OCI-LY1 (cell line): Measurements from ENCODE around the gene LRRC55.

Experiments used
- H2AFZ ChIP-seq: fragments of 200-600 bp; sonication (generic), shearing (Covaris generic); 2 replicates; pipeline ENCODE4 v1.6.0; 2014; ENCODE audit warnings: antibody characterized with exemption, mild to moderate bottlenecking, low read length
- H3F3A ChIP-seq: fragments of 200-600 bp; sonication (generic), shearing (Covaris generic); 2 replicates; pipeline ENCODE4 v1.6.0; 2014; ENCODE audit warnings: mild to moderate bottlenecking, antibody characterized with exemption, low read length, moderate library complexity; ENCODE audit not compliant: insufficient read depth
- H3K27ac ChIP-seq: fragments of 200-600 bp; sonication (generic); 2 replicates; pipeline ENCODE4 v1.5.1; 2014; ENCODE audit warnings: low read length, mixed run types, mild to moderate bottlenecking, low read depth; ENCODE audit not compliant: poor library complexity, severe bottlenecking
- H3K27me3 ChIP-seq: fragments of 200-600 bp; sonication (generic); 2 replicates; pipeline ENCODE4 v1.6.0; 2014; ENCODE audit warnings: antibody characterized with exemption, mild to moderate bottlenecking, low read length, moderate library complexity; ENCODE audit not compliant: insufficient read depth
- H3K36me3 ChIP-seq: fragments of 200-600 bp; sonication (generic); 2 replicates; pipeline ENCODE4 v1.6.1; 2014; ENCODE audit warnings: mild to moderate bottlenecking, antibody characterized with exemption, low read length, moderate library complexity, mixed read lengths; ENCODE audit not compliant: insufficient read depth
- H3K4me1 ChIP-seq: fragments of 200-600 bp; sonication (generic); 2 replicates; pipeline ENCODE4 v1.5.1; 2014; ENCODE audit warnings: mild to moderate bottlenecking, low read length, moderate library complexity; ENCODE audit not compliant: insufficient read depth, severe bottlenecking
- H3K4me2 ChIP-seq: fragments of 200-600 bp; sonication (generic), shearing (Covaris generic); 2 replicates; pipeline ENCODE4 v1.6.1; 2014; ENCODE audit warnings: low read length
- H3K4me3 ChIP-seq: fragments of 200-600 bp; sonication (generic); 2 replicates; pipeline ENCODE4 v1.5.1; 2014; ENCODE audit warnings: low read length, low read depth, mild to moderate bottlenecking, mixed read lengths; ENCODE audit not compliant: poor library complexity, severe bottlenecking
- H3K79me2 ChIP-seq: fragments of 200-600 bp; shearing (Covaris generic); 2 replicates; pipeline ENCODE4 v1.6.1; 2016; ENCODE audit warnings: mixed run types, low read length, mixed read lengths; ENCODE audit not compliant: insufficient read depth
- H3K9ac ChIP-seq: fragments of 200-600 bp; sonication (generic), shearing (Covaris generic); 2 replicates; pipeline ENCODE4 v1.6.1; 2014; ENCODE audit warnings: mild to moderate bottlenecking, low read length, mixed read lengths
- H3K9me2 ChIP-seq: fragments of 200-600 bp; sonication (generic), shearing (Covaris generic); 2 replicates; pipeline ENCODE4 v1.6.1; 2014; ENCODE audit warnings: low read depth, mild to moderate bottlenecking, low read length, mixed read lengths
- H3K9me3 ChIP-seq: fragments of 200-600 bp; shearing (Covaris generic); 2 replicates; pipeline ENCODE4 v1.6.1; 2014; ENCODE audit warnings: low read length, mixed read lengths
- H4K20me1 ChIP-seq: fragments of 200-600 bp; sonication (generic), shearing (Covaris generic); 2 replicates; pipeline ENCODE4 v1.6.0; 2016; ENCODE audit warnings: mild to moderate bottlenecking, low read length; ENCODE audit not compliant: insufficient read depth
- CTCF ChIP-seq: fragments of 200-600 bp; sonication (generic), shearing (Covaris generic); IDR thresholded peaks from 2 replicates; pipeline ENCODE4 v1.5.1; 2017; ENCODE audit warnings: mild to moderate bottlenecking, antibody characterized with exemption, low read length, moderate library complexity, mixed read lengths
- EZH2 ChIP-seq: fragments of 200-600 bp; sonication (generic), shearing (Covaris generic); IDR thresholded peaks from 2 replicates; pipeline ENCODE4 v1.8.0; 2017; ENCODE audit warnings: borderline replicate concordance, mixed run types, mild to moderate bottlenecking, antibody characterized with exemption, low read length, moderate library complexity, mixed read lengths

Gene LRRC55

DNA sequence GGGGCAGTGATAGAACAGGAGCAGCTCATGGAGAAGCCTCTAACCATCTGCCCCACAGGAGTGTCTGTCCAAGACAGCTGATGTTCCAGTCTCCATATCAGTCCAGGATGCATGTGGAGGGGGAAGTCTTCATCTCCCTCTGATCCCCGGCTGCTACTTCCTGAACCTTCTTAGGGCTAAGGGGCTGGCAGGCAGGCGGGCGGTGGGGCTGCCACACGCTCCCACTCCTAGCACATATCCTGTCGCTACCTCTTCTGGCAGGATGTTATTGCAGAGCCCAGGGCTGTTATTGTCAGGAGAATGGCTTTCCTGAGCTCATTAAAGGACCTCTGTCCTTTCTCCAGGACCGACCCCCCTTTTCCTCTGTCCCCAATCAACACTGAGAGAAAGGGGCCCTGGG, 25.4 kb downstream of the LRRC55 start:
- H3K79me2 ChIP-seq: no peaks in the 10 kb centered on the region
- TF ChIP-seq CTCF: no peak
- TF ChIP-seq EZH2: no peak
- no peak overlapping the region for H3K9ac ChIP-seq
- no peak overlapping the region for H2AFZ ChIP-seq
- H3F3A ChIP-seq: no peaks in the 10 kb centered on the region
- no peaks in the 10 kb centered on the region for H3K36me3 ChIP-seq
- no peaks in the 10 kb centered on the region for H3K27me3 ChIP-seq
- no peak overlapping the region for H3K27ac ChIP-seq
- no peaks in the 10 kb centered on the region for H3K4me1 ChIP-seq
- H3K9me3 ChIP-seq: no peaks in the 10 kb centered on the region
- H3K4me3 ChIP-seq: no peak overlapping the region
- no peaks in the 10 kb centered on the region for H4K20me1 ChIP-seq
- no peak overlapping the region for H3K4me2 ChIP-seq
- no peaks in the 10 kb centered on the region for H3K9me2 ChIP-seq

- Histone ChIP-seq H3K9me2 (no peaks in the 10 kb centered on the region), H3K27ac (no peak overlapping the region), H2AFZ (no peak overlapping the region), H3K4me2 (no peak overlapping the region), H3F3A (no peaks in the 10 kb centered on the region), H3K9me3 (no peaks in the 10 kb centered on the region), H3K4me1 (peaks cover 12% of the 10 kb centered on the region), H3K36me3 (no peaks in the 10 kb centered on the region), H3K27me3 (no peaks in the 10 kb centered on the region), H3K4me3 (no peak overlapping the region), H3K79me2 (no peaks in the 10 kb centered on the region), H3K9ac (no peak overlapping the region), H4K20me1 (no peaks in the 10 kb centered on the region)
- TF ChIP-seq EZH2 (no peak), CTCF (no peak)
These were observed 29.0 kb downstream of the LRRC55 start for GRCh38 chr11:57210781-57211180.

DNA sequence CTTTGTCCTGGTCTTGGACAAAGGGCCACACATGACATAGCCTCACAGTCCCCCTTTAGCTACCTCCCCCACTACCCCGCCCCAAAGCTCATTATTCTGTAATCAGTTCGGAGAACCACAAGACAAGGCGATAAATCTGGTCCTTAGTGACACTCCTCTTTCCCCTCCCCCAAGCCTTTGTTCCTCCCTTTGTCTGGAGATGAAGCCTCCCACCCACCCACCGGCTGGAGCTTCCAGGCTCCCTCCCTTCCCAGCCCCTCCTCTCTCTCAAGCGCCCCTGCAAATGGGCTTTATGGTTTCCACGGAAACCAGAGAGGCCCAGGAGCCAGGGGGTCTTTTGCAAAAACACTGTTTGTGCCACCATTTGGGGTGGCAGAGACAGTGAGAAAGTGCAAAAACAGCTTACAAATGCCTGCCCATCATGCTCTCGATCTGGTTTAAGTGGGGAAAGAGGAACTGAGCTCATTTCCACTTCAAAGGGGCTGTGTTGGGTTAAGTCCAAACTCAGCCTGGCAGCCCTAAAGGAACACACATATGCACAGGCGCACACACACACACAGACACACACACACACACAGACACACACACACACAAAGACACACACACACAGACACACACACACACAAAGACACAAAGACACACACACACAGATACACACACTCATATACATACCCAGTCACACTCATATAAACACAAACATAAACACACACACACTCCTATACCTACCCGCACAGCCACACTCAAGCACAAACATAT, 31.8 kb downstream of the LRRC55 start:
- H3K9ac ChIP-seq: no peak overlapping the region
- no peak overlapping the region for H2AFZ ChIP-seq
- no peaks in the 10 kb centered on the region for H3K27me3 ChIP-seq
- H3F3A ChIP-seq: no peaks in the 10 kb centered on the region
- H3K4me2 ChIP-seq: peak overlapping the region; percentile 41; the same call in 1 of the 2 replicates
- no peaks in the 10 kb centered on the region for H3K9me3 ChIP-seq
- no peaks in the 10 kb centered on the region for H3K36me3 ChIP-seq
- H3K4me3 ChIP-seq: no peak overlapping the region
- TF ChIP-seq EZH2: no peak
- no peak for TF ChIP-seq CTCF
- peak overlapping the region; percentile 53 for H3K27ac ChIP-seq
- H4K20me1 ChIP-seq: no peaks in the 10 kb centered on the region
- H3K9me2 ChIP-seq: no peaks in the 10 kb centered on the region
- H3K79me2 ChIP-seq: no peaks in the 10 kb centered on the region
- peaks cover 12% of the 10 kb centered on the region for H3K4me1 ChIP-seq
